Transverse colon (tissue), 4 donors: ENCODE data around the gene MB.

Source experiments
- CTCF ChIP-seq, 5 experiments: fragments of 200-600 bp in 3 of 5; fragments of 450-650 bp in 2 of 5; sonication (generic) in 3 of 5; IDR thresholded peaks; 1 replicate in 2 of 5; 2 replicates in 3 of 5; pipeline ENCODE4 v1.5.1; 2016 to 2017; ENCODE audit warnings: antibody characterized with exemption in 5 of 5, inconsistent platforms in 3 of 5, mild to moderate bottlenecking in 2 of 5, moderate library complexity in 1 of 5
- EP300 ChIP-seq: sonication (generic); formaldehyde crosslinking; IDR thresholded peaks from one replicate; pipeline ENCODE4 v1.6.1; 2017; ENCODE audit warnings: antibody characterized with exemption, low read depth
- POLR2A ChIP-seq: fragments of 450-650 bp; IDR thresholded peaks from one replicate; pipeline ENCODE4 v1.6.1; 2016; ENCODE audit warnings: antibody characterized with exemption, mild to moderate bottlenecking, moderate library complexity
- POLR2AphosphoS5 ChIP-seq, 3 donors: sonication (generic); formaldehyde crosslinking; IDR thresholded peaks; one replicate each; pipeline ENCODE4 v1.6.1; 2016; ENCODE audit warnings: antibody characterized with exemption in 3 of 3

- TF ChIP-seq CTCF (IDR thresholded peaks at IDR 0.05) (no peak), POLR2A (no peak), EP300 (no peak), POLR2AphosphoS5 (IDR thresholded peaks at IDR 0.05) (no peak)
These were observed 36.1 kb downstream of the MB start for GRCh38 chr22:35581023-35581413.
